NT2/D1 (cell line): ENCODE results near the gene PTPN1.

Source experiments
- YY1 ChIP-seq: IDR thresholded peaks from 2 replicates; pipeline ENCODE4 v1.6.1; 2011; ENCODE audit not compliant: insufficient read length, insufficient read depth
- ZNF274 ChIP-seq: IDR thresholded peaks from 2 replicates; pipeline ENCODE4 v1.6.1; 2011; ENCODE audit warnings: mild to moderate bottlenecking, low read depth, low read length

DNA sequence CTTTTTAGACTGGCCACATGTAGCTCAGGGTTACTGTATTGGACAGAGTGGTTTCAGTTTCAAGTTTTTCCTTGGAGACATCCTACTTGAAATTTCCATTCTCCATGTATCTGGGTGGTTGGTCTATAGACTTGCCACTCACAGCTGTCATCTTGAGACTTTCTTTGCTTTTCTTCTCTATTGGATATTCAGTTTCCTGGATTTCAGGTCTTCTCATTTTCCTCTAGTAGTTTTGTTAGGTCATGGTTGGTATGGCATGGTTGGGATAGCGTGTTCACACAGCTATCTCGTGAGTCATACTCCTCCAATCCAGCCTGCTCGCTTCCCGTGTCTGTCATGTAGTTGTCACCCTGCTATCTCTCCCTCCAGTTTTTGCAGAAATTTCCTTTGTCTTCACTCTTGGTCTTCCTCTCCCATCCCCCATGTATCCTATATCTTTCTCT lies 48.3 kb downstream of the PTPN1 start:
- TF ChIP-seq YY1 (no peak), ZNF274 (no peak)
